Central memory CD8-positive, alpha-beta T cell (primary cell): ENCODE data around the gene LHFPL3.
"Not testable (repeated sequence)": the region's sequence is repeated elsewhere in the genome, so short reads cannot be mapped to it uniquely, and the experiment has no call there.

Source experiments
- ATAC-seq: fragments of 150-1000 bp; cut with Tn5 transposase; replicated peaks from 2 replicates; pipeline ENCODE4 v1.10.0; 2022; ENCODE audit warnings: mild to moderate bottlenecking, moderate FRiP score, moderate number of reproducible peaks; ENCODE audit not compliant: poor library complexity, severe bottlenecking; ENCODE audit errors: extremely low read depth
- DNase-seq, 2 donors: peaks; one replicate each; pipeline ENCODE4 v3.0.0; 2021; ENCODE audit warnings: low spot score in 2 of 2
- H3K27ac Mint-ChIP-seq: one replicate; pipeline ENCODE4 v1.8.0; 2022; ENCODE audit warnings: low read depth, mild to moderate bottlenecking, moderate library complexity, mixed read lengths
- H3K27me3 Mint-ChIP-seq: one replicate; pipeline ENCODE4 v1.8.0; 2022; ENCODE audit warnings: mixed read lengths
- H3K36me3 Mint-ChIP-seq: one replicate; pipeline ENCODE4 v1.8.0; 2022; ENCODE audit warnings: mild to moderate bottlenecking, moderate library complexity, mixed read lengths; ENCODE audit not compliant: insufficient read depth
- H3K4me1 Mint-ChIP-seq: one replicate; pipeline ENCODE4 v1.8.0; 2022; ENCODE audit warnings: mixed read lengths
- H3K4me3 Mint-ChIP-seq: one replicate; pipeline ENCODE4 v1.8.0; 2022; ENCODE audit warnings: mild to moderate bottlenecking, moderate library complexity, mixed read lengths
- H3K9me3 Mint-ChIP-seq: one replicate; pipeline ENCODE4 v1.8.0; 2022; ENCODE audit warnings: mixed read lengths

Gene LHFPL3

DNA sequence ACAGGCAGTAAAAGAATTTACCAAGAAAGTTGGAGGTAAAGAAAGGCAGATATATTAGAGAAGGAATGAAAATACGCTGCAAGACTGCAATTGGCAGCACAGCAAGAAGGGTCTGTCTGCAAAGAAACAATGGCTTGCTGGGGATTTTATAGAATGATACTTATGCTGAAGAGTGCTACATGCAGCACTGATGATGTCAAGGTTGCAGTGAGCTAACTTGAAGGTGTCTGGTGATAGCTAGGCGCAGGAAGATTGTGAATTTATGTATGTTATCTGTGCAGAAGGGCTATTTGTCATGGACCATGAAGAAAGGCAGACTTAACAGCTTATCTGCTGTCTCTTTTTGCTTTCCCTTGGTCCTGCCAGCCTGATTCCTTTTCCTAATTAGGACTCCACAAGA, 366.3 kb downstream of the LHFPL3 start:
- DNase-seq = no peak
- H3K27ac Mint-ChIP-seq = no peak overlapping the region
- no peaks in the 10 kb centered on the region for H3K9me3 Mint-ChIP-seq
- ATAC-seq = no peak
- no peaks in the 10 kb centered on the region for H3K4me1 Mint-ChIP-seq
- H3K27me3 Mint-ChIP-seq = no peaks in the 10 kb centered on the region
- no peaks in the 10 kb centered on the region for H3K36me3 Mint-ChIP-seq
- no peak overlapping the region for H3K4me3 Mint-ChIP-seq

DNA sequence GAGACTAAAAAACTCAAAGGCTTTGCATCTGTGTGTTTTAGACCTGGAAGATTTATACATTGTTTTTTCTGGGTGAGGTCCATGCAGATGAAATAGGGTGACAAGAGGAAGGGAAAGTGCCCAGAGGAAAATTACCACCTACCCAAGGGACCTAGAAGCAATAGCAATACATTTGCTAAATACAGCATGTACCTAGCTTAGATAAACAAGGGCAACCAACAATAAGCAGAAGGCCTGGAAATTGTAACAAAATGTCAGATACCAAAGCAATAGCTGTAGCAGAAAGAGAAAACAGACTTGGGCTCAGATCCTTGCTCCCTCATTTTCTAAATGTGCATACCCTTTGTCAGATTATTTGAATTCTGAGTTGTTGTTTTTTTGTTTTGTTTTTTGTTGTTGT, 367.2 kb downstream of the LHFPL3 start:
- H3K9me3 Mint-ChIP-seq = peaks cover 5% of the 10 kb centered on the region
- ATAC-seq = no peak
- no peak overlapping the region for H3K27ac Mint-ChIP-seq
- no peaks in the 10 kb centered on the region for H3K36me3 Mint-ChIP-seq
- no peaks in the 10 kb centered on the region for H3K27me3 Mint-ChIP-seq
- no peak overlapping the region for H3K4me3 Mint-ChIP-seq
- no peaks in the 10 kb centered on the region for H3K4me1 Mint-ChIP-seq
- no peak for DNase-seq

DNA sequence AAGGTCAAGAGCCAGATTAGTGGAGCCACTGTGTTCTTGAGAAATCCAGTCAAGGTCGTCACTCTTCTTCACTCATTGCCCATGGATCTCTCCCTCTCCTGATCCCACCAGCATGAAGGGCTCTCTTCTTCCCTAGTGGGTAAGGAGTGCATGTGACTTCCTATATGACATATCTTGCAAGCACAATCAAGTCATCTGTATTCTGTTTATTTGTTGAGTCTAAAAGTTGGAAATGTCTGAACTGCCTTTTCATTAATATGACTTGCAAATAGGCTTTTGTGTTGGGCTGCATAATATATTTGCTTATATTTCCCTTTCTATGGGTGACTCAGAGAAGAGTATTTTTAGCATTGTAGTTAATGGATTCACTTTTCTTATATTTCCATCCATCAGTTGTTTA, 371.9 kb downstream of the LHFPL3 start:
- Mint-ChIP-seq H3K9me3 (peaks cover 5% of the 10 kb centered on the region), H3K36me3 (no peaks in the 10 kb centered on the region), H3K4me3 (no peak overlapping the region), H3K4me1 (no peaks in the 10 kb centered on the region), H3K27me3 (peaks cover under 1% of the 10 kb centered on the region), H3K27ac (no peak overlapping the region)
- DNase-seq = no peak
- ATAC-seq = no peak

DNA sequence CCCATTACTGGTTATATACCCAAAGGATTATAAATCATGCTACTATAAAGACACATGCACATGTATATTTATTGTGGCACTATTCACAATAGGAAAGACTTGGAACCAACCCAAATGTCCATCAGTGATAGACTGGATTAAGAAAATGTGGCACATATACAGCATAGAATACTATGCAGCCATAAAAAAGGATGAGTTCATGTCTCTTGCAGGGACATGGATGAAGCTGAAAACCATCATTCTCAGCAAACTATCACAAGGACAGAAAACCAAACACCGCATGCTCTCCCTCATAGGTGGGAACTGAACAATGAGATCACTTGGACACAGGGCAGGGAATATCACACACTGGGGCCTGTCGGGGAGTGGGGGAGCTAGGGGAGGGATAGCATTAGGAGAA, 392.6 kb downstream of the LHFPL3 start:
- DNase-seq, H3K4me3 Mint-ChIP-seq, H3K9me3 Mint-ChIP-seq, H3K27ac Mint-ChIP-seq, H3K36me3 Mint-ChIP-seq, ATAC-seq, H3K4me1 Mint-ChIP-seq: not testable (repeated sequence)
- H3K27me3 Mint-ChIP-seq = peaks cover 11% of the 10 kb centered on the region

DNA sequence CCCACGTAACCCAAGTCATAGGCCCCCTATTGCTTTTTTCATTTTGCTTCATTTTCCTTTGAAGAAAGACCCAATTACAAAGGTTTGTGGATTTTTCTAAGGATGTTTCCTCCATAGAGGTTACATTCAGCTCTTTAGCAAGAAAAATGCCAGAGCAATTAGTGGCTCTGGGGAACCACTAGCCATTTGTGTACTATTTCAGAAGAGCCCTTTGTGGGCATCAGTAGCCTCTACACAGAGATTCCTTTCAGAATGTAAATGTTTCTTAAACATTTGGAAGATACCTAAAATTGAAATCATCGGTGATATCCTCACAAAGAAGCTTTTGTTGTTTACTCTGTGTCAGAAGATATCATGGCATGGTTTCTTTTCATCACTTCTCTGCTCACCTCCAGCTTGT, 394.6 kb downstream of the LHFPL3 start:
- no peaks in the 10 kb centered on the region for H3K4me1 Mint-ChIP-seq
- H3K27ac Mint-ChIP-seq = no peak overlapping the region
- H3K36me3 Mint-ChIP-seq = no peaks in the 10 kb centered on the region
- no peak overlapping the region for H3K4me3 Mint-ChIP-seq
- ATAC-seq (no peak), DNase-seq (no peak)
- no peaks in the 10 kb centered on the region for H3K27me3 Mint-ChIP-seq
- H3K9me3 Mint-ChIP-seq = no peaks in the 10 kb centered on the region

DNA sequence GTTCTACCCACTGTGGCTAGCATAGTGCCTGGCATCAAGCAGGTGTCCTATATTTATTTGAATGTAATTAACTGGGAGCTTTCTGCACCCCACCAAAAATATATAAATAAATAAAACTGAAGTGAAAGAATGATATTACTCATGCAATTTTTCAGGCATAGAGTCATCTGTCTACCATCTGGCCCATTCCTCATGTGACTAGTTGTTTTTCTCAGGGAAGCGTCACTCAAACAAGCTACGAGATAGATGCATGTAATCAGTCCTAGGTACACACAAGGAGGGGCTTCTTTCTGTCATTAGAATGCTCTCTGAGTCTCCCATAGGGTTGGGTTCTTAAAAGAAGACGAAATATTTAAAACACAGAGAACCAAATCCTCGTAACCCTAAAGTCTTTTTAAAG, 430.1 kb downstream of the LHFPL3 start:
- no peaks in the 10 kb centered on the region for H3K4me1 Mint-ChIP-seq
- no peaks in the 10 kb centered on the region for H3K36me3 Mint-ChIP-seq
- no peak overlapping the region for H3K27ac Mint-ChIP-seq
- ATAC-seq = no peak
- peaks cover 74% of the 10 kb centered on the region for H3K27me3 Mint-ChIP-seq
- no peak overlapping the region for H3K4me3 Mint-ChIP-seq
- H3K9me3 Mint-ChIP-seq = no peaks in the 10 kb centered on the region
- no peak for DNase-seq

DNA sequence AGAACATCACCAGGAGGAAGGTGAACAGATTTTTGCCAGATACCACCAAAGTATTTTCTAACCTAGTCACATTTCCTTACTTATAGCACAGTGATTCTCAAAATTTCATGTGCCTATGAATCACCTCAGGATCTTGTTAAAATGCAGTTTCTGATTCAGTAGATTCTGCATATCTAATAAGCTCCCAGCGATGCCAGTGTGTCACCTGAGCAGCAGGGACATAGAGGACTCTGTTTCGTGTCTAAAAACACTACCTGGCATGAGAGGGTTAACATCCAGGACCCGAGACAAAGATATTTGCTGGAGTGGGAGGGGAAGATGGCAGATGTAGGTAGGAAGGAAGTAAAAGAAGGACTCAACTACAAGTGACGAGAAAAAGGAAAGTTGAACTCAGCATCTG, 433.5 kb downstream of the LHFPL3 start:
- H3K9me3 Mint-ChIP-seq = no peaks in the 10 kb centered on the region
- no peak for DNase-seq
- no peaks in the 10 kb centered on the region for H3K4me1 Mint-ChIP-seq
- peaks cover 61% of the 10 kb centered on the region for H3K27me3 Mint-ChIP-seq
- H3K27ac Mint-ChIP-seq = no peak overlapping the region
- H3K4me3 Mint-ChIP-seq = no peak overlapping the region
- no peak for ATAC-seq
- no peaks in the 10 kb centered on the region for H3K36me3 Mint-ChIP-seq

DNA sequence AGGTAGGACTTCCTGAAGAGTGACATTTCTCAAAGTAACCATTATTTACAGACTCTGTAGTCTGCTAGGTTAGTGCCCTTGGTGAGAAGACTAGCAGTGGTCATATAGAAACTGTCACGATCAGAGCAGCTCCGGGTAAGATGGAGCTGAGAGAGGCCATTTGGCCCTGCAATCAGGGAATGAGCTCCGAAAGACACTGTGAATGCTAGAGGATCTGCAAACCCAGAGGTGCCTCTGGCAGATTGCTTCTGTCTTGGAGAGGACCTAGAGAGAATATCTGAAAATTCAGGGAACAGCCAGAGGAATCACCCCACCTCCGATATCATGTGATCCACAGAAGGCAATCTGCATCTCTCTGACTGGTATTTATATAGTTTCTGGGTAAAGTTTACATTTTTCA, 438.7 kb downstream of the LHFPL3 start:
- DNase-seq = no peak

DNA sequence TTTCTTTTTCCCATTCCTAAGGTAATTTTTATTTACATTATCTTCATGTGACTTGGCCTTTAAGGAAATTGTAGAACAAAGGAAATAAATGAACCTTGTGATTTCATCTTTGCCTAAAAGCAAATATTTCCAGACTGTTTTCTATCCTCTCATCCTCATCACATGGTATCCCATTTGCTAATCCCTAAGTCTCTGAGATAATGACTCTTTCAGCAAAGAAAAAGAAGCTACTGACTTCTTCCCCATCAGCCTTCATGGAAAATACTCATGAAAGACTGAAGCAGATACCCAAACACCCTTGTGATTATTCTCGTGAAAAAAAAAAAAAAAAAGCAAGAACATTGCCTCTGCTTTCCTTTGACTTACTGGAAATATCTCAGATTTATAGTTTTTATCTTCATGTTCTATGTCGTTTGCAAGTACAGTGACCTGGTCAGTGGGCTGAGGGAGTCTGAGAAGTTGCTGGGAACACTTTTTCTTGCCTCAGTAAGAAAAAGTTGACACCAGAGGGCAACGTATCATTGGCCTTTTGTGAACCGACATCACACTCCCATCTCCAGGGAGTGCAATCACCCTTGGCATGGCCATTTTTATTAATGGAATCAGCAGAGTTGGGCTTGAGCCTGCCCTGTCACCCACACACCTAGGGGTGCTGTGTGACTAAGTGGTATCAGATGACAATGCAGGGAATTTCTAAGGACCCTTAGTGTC, 439.6 kb downstream of the LHFPL3 start:
- H3K27me3 Mint-ChIP-seq = peaks cover 34% of the 10 kb centered on the region
- no peaks in the 10 kb centered on the region for H3K9me3 Mint-ChIP-seq
- ATAC-seq (no peak), DNase-seq (no peak)
- H3K27ac Mint-ChIP-seq = no peak overlapping the region
- H3K4me1 Mint-ChIP-seq = no peaks in the 10 kb centered on the region
- no peak overlapping the region for H3K4me3 Mint-ChIP-seq
- no peaks in the 10 kb centered on the region for H3K36me3 Mint-ChIP-seq

More for the DNA sequence above, 438.7 kb downstream of the LHFPL3 start:
- H3K27ac Mint-ChIP-seq = no peak overlapping the region
- no peaks in the 10 kb centered on the region for H3K9me3 Mint-ChIP-seq
- no peaks in the 10 kb centered on the region for H3K36me3 Mint-ChIP-seq
- no peaks in the 10 kb centered on the region for H3K4me1 Mint-ChIP-seq
- ATAC-seq = no peak
- H3K27me3 Mint-ChIP-seq = peaks cover 27% of the 10 kb centered on the region
- no peak overlapping the region for H3K4me3 Mint-ChIP-seq

DNA sequence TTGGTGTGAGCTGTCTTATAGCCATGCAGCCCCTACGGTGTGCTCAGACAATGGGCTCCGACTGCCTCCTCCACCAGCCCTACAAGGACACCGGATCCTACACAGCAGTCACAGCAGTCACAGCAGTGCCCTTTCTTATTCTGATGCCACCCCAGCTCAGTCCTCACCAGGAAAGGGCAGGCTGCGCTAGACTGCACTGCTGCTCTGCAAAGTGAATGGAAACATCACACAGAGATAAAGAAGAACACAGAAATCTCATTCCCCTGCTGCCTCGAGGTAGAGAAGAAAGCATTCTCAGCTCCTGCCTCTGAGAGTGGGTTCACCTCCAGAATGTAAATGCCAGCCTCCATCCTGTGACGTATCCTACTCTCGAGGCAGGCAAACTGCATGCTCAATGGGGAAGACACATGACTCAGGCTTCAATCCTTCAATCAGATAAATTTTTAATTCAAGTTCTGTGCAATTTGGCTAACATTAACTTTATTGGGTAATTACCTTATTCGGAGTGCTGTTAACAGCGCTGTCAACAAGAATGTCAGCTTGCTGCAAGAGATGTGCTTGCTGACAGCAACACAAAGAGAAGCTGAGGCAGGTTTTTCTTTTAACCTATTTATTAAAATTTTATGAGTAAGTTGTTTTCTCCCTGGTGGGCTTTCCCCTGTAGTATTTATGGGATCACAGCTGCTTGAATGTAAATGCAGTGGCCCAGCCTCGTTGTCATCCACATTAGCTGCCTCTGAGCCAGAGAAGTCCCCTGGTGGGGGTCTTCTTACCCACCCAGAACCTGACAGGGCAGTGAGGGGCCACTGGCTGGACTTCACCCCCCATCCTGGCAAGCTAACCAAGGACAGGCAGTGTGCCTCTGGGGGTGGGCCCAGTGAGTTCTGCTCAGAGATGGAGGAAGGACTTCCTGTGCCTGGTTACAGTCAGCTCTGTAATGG, 444.3 kb downstream of the LHFPL3 start:
- Mint-ChIP-seq H3K4me3 (no peak overlapping the region), H3K4me1 (no peaks in the 10 kb centered on the region), H3K27ac (no peak overlapping the region), H3K9me3 (no peaks in the 10 kb centered on the region), H3K36me3 (no peaks in the 10 kb centered on the region), H3K27me3 (peaks cover 35% of the 10 kb centered on the region)
- DNase-seq = no peak
- ATAC-seq = no peak

DNA sequence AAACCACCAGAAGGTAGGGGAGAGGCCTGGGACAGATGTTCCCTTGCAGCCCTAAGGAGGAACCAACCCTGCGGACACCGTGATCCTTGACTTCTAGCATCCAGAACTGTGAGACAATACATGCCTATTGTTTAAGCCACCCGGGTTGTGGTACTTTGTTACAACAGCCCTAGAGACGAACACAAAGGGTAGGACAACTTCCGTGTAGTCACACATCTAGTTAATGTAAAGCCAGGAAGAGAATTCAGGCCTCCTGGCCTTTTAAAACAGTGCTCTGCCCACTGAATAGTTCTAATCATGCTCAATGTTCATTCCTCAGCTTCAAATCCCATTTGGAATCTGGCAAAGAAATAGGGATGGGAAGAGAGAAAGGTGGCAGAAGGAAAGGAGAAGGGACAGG, 445.4 kb downstream of the LHFPL3 start:
- DNase-seq = no peak
- Mint-ChIP-seq H3K27me3 (peaks cover 35% of the 10 kb centered on the region), H3K9me3 (no peaks in the 10 kb centered on the region), H3K4me1 (no peaks in the 10 kb centered on the region), H3K4me3 (no peak overlapping the region), H3K36me3 (no peaks in the 10 kb centered on the region), H3K27ac (no peak overlapping the region)
- no peak for ATAC-seq

DNA sequence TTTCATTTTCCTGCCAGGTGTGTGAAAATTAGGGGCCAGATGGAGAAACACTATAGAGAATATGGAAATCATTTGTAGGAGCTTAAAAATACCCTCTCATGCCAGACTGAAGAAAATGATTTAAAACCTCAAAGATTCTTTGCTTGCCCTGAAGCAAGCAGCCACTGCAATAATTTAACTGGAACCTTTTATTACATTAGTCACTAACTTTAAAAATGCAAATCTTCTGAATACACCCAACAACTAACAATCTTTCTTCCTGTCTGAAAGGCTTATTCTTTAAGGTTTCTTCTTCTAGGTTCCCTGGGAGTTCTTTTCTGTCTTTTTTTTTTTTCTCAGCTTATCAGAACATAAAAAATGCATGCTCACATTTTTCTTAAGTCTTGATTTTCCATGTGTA, 447.1 kb downstream of the LHFPL3 start:
- Mint-ChIP-seq H3K4me3 (no peak overlapping the region), H3K27ac (no peak overlapping the region)
- DNase-seq = no peak

DNA sequence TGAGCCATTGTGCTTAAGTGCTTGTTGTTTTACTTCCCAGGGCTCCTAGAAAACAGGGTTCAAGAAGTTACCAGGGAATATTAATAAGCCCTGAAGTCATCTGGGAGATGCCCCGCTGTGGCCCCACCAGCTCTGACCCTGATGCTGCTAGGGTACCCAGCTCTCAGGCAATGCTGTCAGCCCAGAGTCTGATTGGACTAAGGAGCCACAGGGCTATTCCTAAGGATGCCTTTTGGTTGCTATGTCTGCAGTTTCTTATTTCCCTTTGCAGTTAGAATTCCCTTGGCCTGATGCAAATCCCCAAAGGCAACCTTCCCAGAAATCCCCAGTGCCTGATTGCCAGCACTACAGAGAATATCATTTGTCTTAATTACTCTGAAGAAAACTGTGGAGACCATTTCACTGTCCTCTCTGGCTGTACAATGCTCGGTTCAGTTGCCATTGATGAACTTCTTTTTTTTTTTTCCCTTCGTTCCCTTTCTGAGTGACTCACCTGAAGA, 448.9 kb downstream of the LHFPL3 start:
- H3K36me3 Mint-ChIP-seq = no peaks in the 10 kb centered on the region
- ATAC-seq (no peak), DNase-seq (no peak)
- H3K4me3 Mint-ChIP-seq = no peak overlapping the region
- no peaks in the 10 kb centered on the region for H3K9me3 Mint-ChIP-seq
- H3K27ac Mint-ChIP-seq = no peak overlapping the region
- H3K27me3 Mint-ChIP-seq = peaks cover 19% of the 10 kb centered on the region
- H3K4me1 Mint-ChIP-seq = no peaks in the 10 kb centered on the region

More for the DNA sequence above, 447.1 kb downstream of the LHFPL3 start:
- peaks cover 33% of the 10 kb centered on the region for H3K27me3 Mint-ChIP-seq
- H3K36me3 Mint-ChIP-seq = no peaks in the 10 kb centered on the region
- ATAC-seq = no peak
- H3K4me1 Mint-ChIP-seq = no peaks in the 10 kb centered on the region
- no peaks in the 10 kb centered on the region for H3K9me3 Mint-ChIP-seq
